GM21619 (cell line): Measurements from ENCODE around the gene SERPINB5.
A peak's percentile ranks its signal among the peaks of the same experiment; 100 is the strongest.
"Not testable (repeated sequence)": the region's sequence is repeated elsewhere in the genome, so short reads cannot be mapped to it uniquely, and the experiment has no call there.

ENCODE experiments used
- ATAC-seq: cut with Tn5 transposase; IDR thresholded peaks from one replicate; pipeline ENCODE4 v1.9.1; 2021; ENCODE audit not compliant: unreplicated experiment

Gene SERPINB5

GRCh38 chr18:63476668-63477067 is at the start of gene SERPINB5:
Gene SERPINB5, plus strand, starts transcription at chr18:63476958. Its CDS starts 7,471 bp downstream, at chr18:63484429.
- no peak for ATAC-seq

- ATAC-seq, result no peak
Observed at GRCh38 chr18:63427558-63427957, 49.2 kb upstream of the SERPINB5 start.

- no peak for ATAC-seq
Observed at GRCh38 chr18:63430526-63430925, 46.2 kb upstream of the SERPINB5 start.

- no peak for ATAC-seq
Observed at GRCh38 chr18:63431180-63431579, 45.6 kb upstream of the SERPINB5 start.

GRCh38 chr18:63433334-63433866 is 43.4 kb upstream of the SERPINB5 start:
- no peak for ATAC-seq

GRCh38 chr18:63438181-63438580 is 38.6 kb upstream of the SERPINB5 start:
- ATAC-seq, result no peak

- ATAC-seq, result peak; percentile 66
Observed at GRCh38 chr18:63439334-63439733, 37.4 kb upstream of the SERPINB5 start.

- no peak for ATAC-seq
Observed at GRCh38 chr18:63440219-63440618, 36.5 kb upstream of the SERPINB5 start.

- ATAC-seq, result no peak
Observed at GRCh38 chr18:63440881-63441280, 35.9 kb upstream of the SERPINB5 start.

GRCh38 chr18:63443829-63444228 is 32.9 kb upstream of the SERPINB5 start:
- no peak for ATAC-seq

- ATAC-seq, result no peak
Observed at GRCh38 chr18:63444580-63444979, 32.2 kb upstream of the SERPINB5 start.

GRCh38 chr18:63445037-63445436 is 31.7 kb upstream of the SERPINB5 start:
- no peak for ATAC-seq

GRCh38 chr18:63446266-63446665 is 30.5 kb upstream of the SERPINB5 start:
- no peak for ATAC-seq

- no peak for ATAC-seq
Observed at GRCh38 chr18:63447066-63447465, 29.7 kb upstream of the SERPINB5 start.

- no peak for ATAC-seq
Observed at GRCh38 chr18:63449426-63449825, 27.3 kb upstream of the SERPINB5 start.

- ATAC-seq, result no peak
Observed at GRCh38 chr18:63451799-63452660, 24.7 kb upstream of the SERPINB5 start.

GRCh38 chr18:63452751-63453150 is 24.0 kb upstream of the SERPINB5 start:
- not testable (repeated sequence) for ATAC-seq

GRCh38 chr18:63454497-63454896 is 22.3 kb upstream of the SERPINB5 start:
- no peak for ATAC-seq

- ATAC-seq, result no peak
Observed at GRCh38 chr18:63457977-63458376, 18.8 kb upstream of the SERPINB5 start.

- ATAC-seq, result no peak
Observed at GRCh38 chr18:63460414-63460813, 16.3 kb upstream of the SERPINB5 start.

- ATAC-seq, result no peak
Observed at GRCh38 chr18:63464434-63464833, 12.3 kb upstream of the SERPINB5 start.

- ATAC-seq, result no peak
Observed at GRCh38 chr18:63465059-63465458, 11.7 kb upstream of the SERPINB5 start.

GRCh38 chr18:63467699-63468098 is 9.1 kb upstream of the SERPINB5 start:
- no peak for ATAC-seq
